ENCODE measurements around the gene ABI3.
A peak's percentile ranks its signal among the peaks of the same experiment; 100 is the strongest.
"Not testable (repeated sequence)": the region's sequence is repeated elsewhere in the genome, so short reads cannot be mapped to it uniquely, and the experiment has no call there.

Gene ABI3

DNA sequence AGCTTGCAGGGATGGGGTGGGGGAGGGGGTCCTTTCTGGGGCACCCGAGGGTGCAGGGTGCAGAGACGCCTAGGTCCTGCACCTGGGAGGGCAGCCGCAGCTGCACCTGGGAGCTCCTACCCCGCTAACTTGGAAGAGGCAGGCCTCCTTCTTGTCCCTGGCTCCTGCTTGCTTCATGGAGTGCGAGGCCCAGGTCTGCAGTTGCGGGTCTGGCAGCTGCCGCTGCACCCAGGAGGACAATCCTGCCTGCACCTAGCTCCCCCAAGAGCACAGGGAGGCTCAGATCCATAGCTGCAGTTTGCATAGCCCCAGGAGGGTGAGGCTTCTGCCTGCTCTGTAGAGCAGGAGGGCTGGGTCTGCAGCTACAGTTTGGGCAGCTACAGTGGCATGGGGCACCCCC lies 26.7 kb upstream of the ABI3 start:
- ATAC-seq (ENCODE audit: low read depth) (no peak), DNase-seq (ENCODE audit: low spot score) (no peak)
- H3K4me3 ChIP-seq (ENCODE audit: severe bottlenecking) = no peak overlapping the region
- H3K4me1 ChIP-seq (ENCODE audit: insufficient read depth, poor library complexity, severe bottlenecking) = no peaks in the 10 kb centered on the region
- H3K9me3 ChIP-seq (ENCODE audit: severe bottlenecking) = no peaks in the 10 kb centered on the region
- no peak overlapping the region for H3K27ac ChIP-seq (ENCODE audit: poor library complexity, severe bottlenecking)
- TF ChIP-seq, protein P1, sequence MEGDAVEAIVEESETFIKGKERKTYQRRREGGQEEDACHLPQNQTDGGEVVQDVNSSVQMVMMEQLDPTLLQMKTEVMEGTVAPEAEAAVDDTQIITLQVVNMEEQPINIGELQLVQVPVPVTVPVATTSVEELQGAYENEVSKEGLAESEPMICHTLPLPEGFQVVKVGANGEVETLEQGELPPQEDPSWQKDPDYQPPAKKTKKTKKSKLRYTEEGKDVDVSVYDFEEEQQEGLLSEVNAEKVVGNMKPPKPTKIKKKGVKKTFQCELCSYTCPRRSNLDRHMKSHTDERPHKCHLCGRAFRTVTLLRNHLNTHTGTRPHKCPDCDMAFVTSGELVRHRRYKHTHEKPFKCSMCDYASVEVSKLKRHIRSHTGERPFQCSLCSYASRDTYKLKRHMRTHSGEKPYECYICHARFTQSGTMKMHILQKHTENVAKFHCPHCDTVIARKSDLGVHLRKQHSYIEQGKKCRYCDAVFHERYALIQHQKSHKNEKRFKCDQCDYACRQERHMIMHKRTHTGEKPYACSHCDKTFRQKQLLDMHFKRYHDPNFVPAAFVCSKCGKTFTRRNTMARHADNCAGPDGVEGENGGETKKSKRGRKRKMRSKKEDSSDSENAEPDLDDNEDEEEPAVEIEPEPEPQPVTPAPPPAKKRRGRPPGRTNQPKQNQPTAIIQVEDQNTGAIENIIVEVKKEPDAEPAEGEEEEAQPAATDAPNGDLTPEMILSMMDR (IDR thresholded peaks at IDR 0.05; ENCODE audit: poor library complexity, severe bottlenecking) = no peak
- H3K36me3 ChIP-seq (ENCODE audit: low read depth) = no peaks in the 10 kb centered on the region
- no peaks in the 10 kb centered on the region for H3K27me3 ChIP-seq (ENCODE audit: insufficient read depth, poor library complexity, severe bottlenecking)

- not testable (repeated sequence) for H3K4me3 ChIP-seq (ENCODE audit: severe bottlenecking); H3K4me1 ChIP-seq (ENCODE audit: insufficient read depth, poor library complexity, severe bottlenecking); ATAC-seq (ENCODE audit: low read depth); H3K27me3 ChIP-seq (ENCODE audit: insufficient read depth, poor library complexity, severe bottlenecking); H3K36me3 ChIP-seq (ENCODE audit: low read depth); H3K9me3 ChIP-seq (ENCODE audit: severe bottlenecking); H3K27ac ChIP-seq (ENCODE audit: poor library complexity, severe bottlenecking); DNase-seq (ENCODE audit: low spot score)
Measured at GRCh38 chr17:49184522-49184921, 26.0 kb upstream of the ABI3 start.

GRCh38 chr17:49185381-49185780 lies 25.1 kb upstream of the ABI3 start:
- not testable (repeated sequence) for H3K27ac ChIP-seq (ENCODE audit: poor library complexity, severe bottlenecking); H3K4me3 ChIP-seq (ENCODE audit: severe bottlenecking); H3K27me3 ChIP-seq (ENCODE audit: insufficient read depth, poor library complexity, severe bottlenecking); H3K4me1 ChIP-seq (ENCODE audit: insufficient read depth, poor library complexity, severe bottlenecking); ATAC-seq (ENCODE audit: low read depth); H3K36me3 ChIP-seq (ENCODE audit: low read depth); DNase-seq (ENCODE audit: low spot score); H3K9me3 ChIP-seq (ENCODE audit: severe bottlenecking)

DNA sequence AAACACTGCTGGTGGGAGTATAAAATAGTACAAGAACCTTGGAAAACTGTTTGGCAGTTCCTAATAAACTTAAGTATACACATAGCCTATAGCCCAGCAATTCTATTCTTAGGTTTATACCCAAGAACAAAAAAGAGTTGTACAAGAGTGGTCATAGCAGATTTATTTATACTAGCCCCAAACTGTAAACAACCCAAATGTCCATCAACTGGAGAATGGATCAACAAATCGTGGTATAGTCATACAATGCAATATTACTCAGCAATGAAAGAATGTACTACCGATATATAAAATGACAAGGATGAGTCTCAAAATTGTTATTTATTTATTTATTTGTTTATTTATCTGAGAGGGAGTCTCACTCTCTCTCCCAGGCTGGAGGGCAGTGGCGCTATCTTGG lies 23.2 kb upstream of the ABI3 start:
- no peaks in the 10 kb centered on the region for H3K9me3 ChIP-seq (ENCODE audit: severe bottlenecking)
- H3K4me3 ChIP-seq (ENCODE audit: severe bottlenecking) = no peak overlapping the region
- TF ChIP-seq, protein P1 (IDR thresholded peaks at IDR 0.05; ENCODE audit: poor library complexity, severe bottlenecking) = no peak
- no peaks in the 10 kb centered on the region for H3K4me1 ChIP-seq (ENCODE audit: insufficient read depth, poor library complexity, severe bottlenecking)
- DNase-seq (ENCODE audit: low spot score) (no peak), ATAC-seq (ENCODE audit: low read depth) (no peak)
- H3K27me3 ChIP-seq (ENCODE audit: insufficient read depth, poor library complexity, severe bottlenecking) = no peaks in the 10 kb centered on the region
- no peak overlapping the region for H3K27ac ChIP-seq (ENCODE audit: poor library complexity, severe bottlenecking)
- H3K36me3 ChIP-seq (ENCODE audit: low read depth) = no peaks in the 10 kb centered on the region

DNA sequence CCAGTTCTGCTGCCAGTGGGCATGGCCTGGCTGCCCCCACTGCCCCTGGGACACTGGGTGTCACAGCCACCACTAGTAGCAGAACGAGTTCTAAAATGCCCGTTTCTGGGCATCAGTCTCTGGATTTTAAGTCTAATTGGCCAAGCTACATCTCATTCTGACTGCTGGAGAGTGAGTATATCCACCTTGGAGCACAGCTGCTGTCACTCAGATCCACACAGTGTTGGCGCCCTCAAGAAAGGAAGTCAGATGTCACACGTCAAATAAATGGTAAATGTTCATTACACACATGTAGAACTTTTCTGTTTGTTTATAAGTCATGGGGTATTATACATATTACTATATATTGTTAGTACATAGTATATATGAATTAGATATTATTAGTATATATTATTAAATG lies 19.6 kb upstream of the ABI3 start:
- Histone ChIP-seq H3K27me3 (ENCODE audit: insufficient read depth, poor library complexity, severe bottlenecking) (no peaks in the 10 kb centered on the region), H3K9me3 (ENCODE audit: severe bottlenecking) (no peaks in the 10 kb centered on the region), H3K4me3 (ENCODE audit: severe bottlenecking) (no peak overlapping the region), H3K27ac (ENCODE audit: poor library complexity, severe bottlenecking) (no peak overlapping the region), H3K36me3 (ENCODE audit: low read depth) (no peaks in the 10 kb centered on the region), H3K4me1 (ENCODE audit: insufficient read depth, poor library complexity, severe bottlenecking) (no peaks in the 10 kb centered on the region)
- ATAC-seq (ENCODE audit: low read depth) (no peak), DNase-seq (ENCODE audit: low spot score) (no peak)
- TF ChIP-seq, protein P1 (IDR thresholded peaks at IDR 0.05; ENCODE audit: poor library complexity, severe bottlenecking) = no peak

DNA sequence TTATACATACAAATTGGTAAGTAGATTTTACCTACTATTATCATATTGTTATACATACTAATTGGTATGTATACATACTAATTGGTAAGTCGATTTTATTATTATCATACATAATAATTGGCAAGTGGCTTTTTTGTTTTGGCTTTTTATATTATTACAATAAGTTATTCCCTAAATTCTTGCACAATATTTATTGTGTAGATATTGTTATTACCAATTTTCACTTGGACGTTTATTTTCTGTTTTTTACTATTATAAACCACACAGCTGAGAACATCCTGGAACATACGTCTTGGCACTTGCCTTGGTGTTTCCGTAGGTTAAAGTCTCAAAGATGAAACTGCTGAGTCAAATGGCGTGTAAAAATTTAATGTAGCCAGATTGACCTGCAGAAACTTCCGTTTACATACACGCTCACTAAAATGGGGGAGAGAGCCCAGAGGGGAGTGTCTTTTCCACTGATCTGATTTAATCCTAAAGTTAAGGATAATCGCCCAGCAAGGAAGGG lies 19.0 kb upstream of the ABI3 start:
- Histone ChIP-seq H3K27ac (ENCODE audit: poor library complexity, severe bottlenecking) (peak overlapping the region; percentile 76), H3K4me3 (ENCODE audit: severe bottlenecking) (peak overlapping the region; percentile 63), H3K9me3 (ENCODE audit: severe bottlenecking) (no peaks in the 10 kb centered on the region), H3K36me3 (ENCODE audit: low read depth) (no peaks in the 10 kb centered on the region), H3K4me1 (ENCODE audit: insufficient read depth, poor library complexity, severe bottlenecking) (no peaks in the 10 kb centered on the region), H3K27me3 (ENCODE audit: insufficient read depth, poor library complexity, severe bottlenecking) (no peaks in the 10 kb centered on the region)
- DNase-seq (ENCODE audit: low spot score) = no peak
- no peak for ATAC-seq (ENCODE audit: low read depth)
- TF ChIP-seq, protein P1 (IDR thresholded peaks at IDR 0.05; ENCODE audit: poor library complexity, severe bottlenecking) = no peak
